ENCODE data around the gene RCE1.

The RCE1 gene

GRCh38 chr11:66844496-66845142 lies 1.4 kb downstream of the RCE1 start:
- no peak for DNase-seq (ENCODE audit: low read depth)
- no peak for TF ChIP-seq CTCF (IDR thresholded peaks at IDR 0.05; ENCODE audit: control insufficient read depth, insufficient read depth, low read depth, low read length, missing control alignments)
- peak overlapping the region; percentile 98 for H3K4me3 ChIP-seq (ENCODE audit: control insufficient read depth, low read depth, low read length)

GRCh38 chr11:66845143-66845875 lies 2.1 kb downstream of the RCE1 start:
- TF ChIP-seq CTCF (IDR thresholded peaks at IDR 0.05; ENCODE audit: control insufficient read depth, insufficient read depth, low read depth, low read length, missing control alignments), result no peak
- no peak overlapping the region for H3K4me3 ChIP-seq (ENCODE audit: control insufficient read depth, low read depth, low read length)
- no peak for DNase-seq (ENCODE audit: low read depth)

- no peak for DNase-seq (ENCODE audit: low read depth)
- no peak for TF ChIP-seq CTCF (IDR thresholded peaks at IDR 0.05; ENCODE audit: control insufficient read depth, insufficient read depth, low read depth, low read length, missing control alignments)
- H3K4me3 ChIP-seq (ENCODE audit: control insufficient read depth, low read depth, low read length), result no peak overlapping the region
Measured at GRCh38 chr11:66845876-66846212, 2.6 kb downstream of the RCE1 start.

- DNase-seq (ENCODE audit: low read depth), result no peak
- TF ChIP-seq CTCF (IDR thresholded peaks at IDR 0.05; ENCODE audit: control insufficient read depth, insufficient read depth, low read depth, low read length, missing control alignments), result no peak
- no peak overlapping the region for H3K4me3 ChIP-seq (ENCODE audit: control insufficient read depth, low read depth, low read length)
Measured at GRCh38 chr11:66846671-66847091, 3.4 kb downstream of the RCE1 start.

GRCh38 chr11:66847461-66848232 lies 4.4 kb downstream of the RCE1 start:
- H3K4me3 ChIP-seq (ENCODE audit: control insufficient read depth, low read depth, low read length), result no peak overlapping the region
- TF ChIP-seq CTCF (IDR thresholded peaks at IDR 0.05; ENCODE audit: control insufficient read depth, insufficient read depth, low read depth, low read length, missing control alignments), result no peak
- no peak for DNase-seq (ENCODE audit: low read depth)

GRCh38 chr11:66848671-66849500 lies 5.6 kb downstream of the RCE1 start:
- TF ChIP-seq CTCF (IDR thresholded peaks at IDR 0.05; ENCODE audit: control insufficient read depth, insufficient read depth, low read depth, low read length, missing control alignments), result no peak
- no peak overlapping the region for H3K4me3 ChIP-seq (ENCODE audit: control insufficient read depth, low read depth, low read length)
- DNase-seq (ENCODE audit: low read depth), result no peak
